NT2/D1 (cell line): ENCODE data around the gene CNTROB.

Experiments used
- SUZ12 ChIP-seq: IDR thresholded peaks from 2 replicates; pipeline ENCODE4 v1.6.1; 2011; ENCODE audit not compliant: insufficient read length, insufficient read depth; ENCODE audit errors: extremely low read depth
- YY1 ChIP-seq: IDR thresholded peaks from 2 replicates; pipeline ENCODE4 v1.6.1; 2011; ENCODE audit not compliant: insufficient read length, insufficient read depth
- ZNF274 ChIP-seq: IDR thresholded peaks from 2 replicates; pipeline ENCODE4 v1.6.1; 2011; ENCODE audit warnings: mild to moderate bottlenecking, low read depth, low read length

DNA sequence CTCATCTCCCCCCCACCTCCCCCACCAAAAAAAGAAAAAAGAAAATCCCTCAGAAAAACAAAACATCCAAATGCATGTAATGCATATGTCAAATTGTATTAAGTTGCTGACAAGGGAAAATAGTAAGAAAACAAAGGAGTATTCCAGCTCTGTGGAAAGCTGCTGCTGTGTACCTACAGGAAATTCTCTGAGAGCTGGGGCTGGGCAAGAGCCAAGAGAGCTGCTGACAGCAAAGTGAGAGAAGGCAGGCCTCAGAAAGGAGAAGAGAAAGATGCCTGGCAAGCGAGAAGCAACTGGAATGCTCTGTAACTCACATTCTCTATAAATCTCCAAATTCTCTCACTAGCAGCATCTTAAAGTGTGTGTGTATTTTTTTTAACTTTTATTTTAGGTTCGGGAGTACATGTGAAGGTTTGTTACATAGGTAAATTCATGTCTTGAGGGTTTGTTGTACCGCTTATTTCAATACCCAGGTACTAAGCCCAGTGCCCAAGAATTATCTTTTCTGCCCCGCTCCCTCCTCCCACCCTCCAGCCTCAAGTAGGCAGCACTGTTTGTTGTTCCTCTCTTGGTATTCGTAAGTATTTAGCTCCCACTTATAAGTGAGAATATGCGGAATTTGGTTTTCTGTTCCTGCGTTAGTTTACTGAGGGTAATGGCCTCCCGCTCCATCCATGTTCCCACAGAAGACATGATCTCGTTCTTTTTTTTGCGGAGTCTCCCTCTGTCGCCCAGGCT is 24.4 kb downstream of the CNTROB start:
- TF ChIP-seq ZNF274 (no peak), YY1 (no peak), SUZ12 (no peak)
